22Rv1 (cell line): ENCODE measurements around the gene MAP3K20.

Experiments used
- CTCF ChIP-seq: fragments of 450-650 bp; IDR thresholded peaks from 2 replicates; pipeline ENCODE4 v1.5.1; 2017; ENCODE audit warnings: mild to moderate bottlenecking
- ZFX ChIP-seq: fragments of 450-650 bp; IDR thresholded peaks from 2 replicates; pipeline ENCODE4 v1.6.1; 2017; ENCODE audit warnings: antibody characterized with exemption, borderline replicate concordance

- TF ChIP-seq CTCF (no peak), ZFX (no peak)
Measured at GRCh38 chr2:173296235-173296634, 220.6 kb downstream of the MAP3K20 start.
